Glomerular endothelial cell (primary cell): ENCODE data around the gene COL5A1. TPM values are rescaled to one million over a fixed set of nuclear protein-coding genes. Genes with fewer than 3 reads are reported as not detected.

ENCODE experiments used
- DNase-seq: peaks from one replicate; pipeline ENCODE4 v3.0.0-alpha.2; 2011; ENCODE audit warnings: low read depth, low spot score; ENCODE audit errors: extremely low read depth
- total RNA-seq: library from RNA; depleted of rRNA; stranded (reverse); fragments of >200 nt; gene quantifications from 2 replicates; pipeline ENCODE4 v1.2.3, GENCODE V29; 2015

Gene COL5A1
- total RNA-seq, 1 donor from 2014 or later = 366 TPM

GRCh38 chr9:134606951-134607731 is 34.5 kb upstream of the COL5A1 start:
- DNase-seq = no peak

GRCh38 chr9:134607971-134608370 is 33.6 kb upstream of the COL5A1 start:
- no peak for DNase-seq

GRCh38 chr9:134611046-134611445 is 30.6 kb upstream of the COL5A1 start:
- DNase-seq = no peak

GRCh38 chr9:134612309-134612708 is 29.3 kb upstream of the COL5A1 start:
- no peak for DNase-seq

- no peak for DNase-seq
Observed at GRCh38 chr9:134612715-134613114, 28.9 kb upstream of the COL5A1 start.

GRCh38 chr9:134614256-134614655 is 27.3 kb upstream of the COL5A1 start:
- no peak for DNase-seq

- DNase-seq = no peak
Observed at GRCh38 chr9:134616341-134616740, 25.3 kb upstream of the COL5A1 start.

- no peak for DNase-seq
Observed at GRCh38 chr9:134617246-134617645, 24.4 kb upstream of the COL5A1 start.

GRCh38 chr9:134617836-134618162 is 23.8 kb upstream of the COL5A1 start:
- no peak for DNase-seq

GRCh38 chr9:134618163-134618832 is 23.3 kb upstream of the COL5A1 start:
- DNase-seq = no peak

- no peak for DNase-seq
Observed at GRCh38 chr9:134618833-134619447, 22.7 kb upstream of the COL5A1 start.

- no peak for DNase-seq
Observed at GRCh38 chr9:134619448-134619982, 22.1 kb upstream of the COL5A1 start.

GRCh38 chr9:134619983-134620661 is 21.5 kb upstream of the COL5A1 start:
- no peak for DNase-seq

GRCh38 chr9:134620751-134621557 is 20.6 kb upstream of the COL5A1 start:
- DNase-seq = no peak

- DNase-seq = no peak
Observed at GRCh38 chr9:134621558-134622110, 20.0 kb upstream of the COL5A1 start.

GRCh38 chr9:134622896-134623257 is 18.7 kb upstream of the COL5A1 start:
- no peak for DNase-seq

- DNase-seq = no peak
Observed at GRCh38 chr9:134623258-134624066, 18.1 kb upstream of the COL5A1 start.

- DNase-seq = no peak
Observed at GRCh38 chr9:134624137-134624591, 17.4 kb upstream of the COL5A1 start.

- DNase-seq = no peak
Observed at GRCh38 chr9:134624621-134625181, 16.9 kb upstream of the COL5A1 start.
